Endothelial cell of umbilical vein (primary cell): ENCODE results near the gene CIB2. TPM values are rescaled to one million over a fixed set of nuclear protein-coding genes. Genes with fewer than 3 reads are reported as not detected.

ENCODE experiments used
- BruUV-seq: library from RNA; stranded (reverse); fragments of 400-500 nt; replicated peaks from 2 replicates; lab custom pipeline; 2021; lab: Mats Ljungman, UMichigan
- CTCF ChIA-PET: fragments of 300-600, 350-600 bp; sonication (Branson Sonifier 250); formaldehyde crosslinking; loops from one replicate; lab custom pipeline; 2021; ENCODE audit warnings: antibody characterized with exemption, inconsistent platforms; lab: Charles Lee
- POLR2A ChIA-PET: fragments of 300-600, 350-600 bp; sonication (Branson Sonifier 250); formaldehyde crosslinking; loops from one replicate; lab custom pipeline; 2021; ENCODE audit warnings: antibody characterized with exemption, inconsistent platforms; lab: Charles Lee
- DNase-seq: peaks from one replicate; pipeline ENCODE4 v3.0.0-alpha.2; 2011; ENCODE audit warnings: low read depth, low spot score
- FAIRE-seq: peaks from 2 replicates; lab custom pipeline; 2011; peaks lifted over from hg19 to GRCh38; lab: Jason Lieb, UNC
- H2AFZ ChIP-seq: 2 replicates; pipeline ENCODE4 v1.6.0; 2012; ENCODE audit warnings: low read depth, low read length, control low read depth, inconsistent platforms
- H3K27ac ChIP-seq: 2 replicates; pipeline ENCODE4 v1.5.1; 2011; ENCODE audit warnings: low read depth, mild to moderate bottlenecking, control low read depth, low read length, moderate library complexity; ENCODE audit not compliant: insufficient read depth
- H3K27me3 ChIP-seq, 2 experiments: 2 replicates each; pipeline versions ENCODE4 v1.6.0 to v1.6.1; 2011; ENCODE audit warnings: low read length in 2 of 2, mixed read lengths in 1 of 2; ENCODE audit not compliant: control insufficient read depth in 2 of 2, insufficient read depth in 2 of 2
- H3K36me3 ChIP-seq, 2 experiments: 2 replicates in 1 of 2; 3 replicates in 1 of 2; pipeline ENCODE4 v1.5.1; 2011; ENCODE audit warnings: low read length in 2 of 2, mild to moderate bottlenecking in 1 of 2, moderate library complexity in 1 of 2; ENCODE audit not compliant: control insufficient read depth in 2 of 2, insufficient read depth in 2 of 2; ENCODE audit errors: extremely low read depth in 1 of 2
- H3K4me1 ChIP-seq: 3 replicates; pipeline ENCODE4 v1.5.1; 2011; ENCODE audit warnings: mild to moderate bottlenecking, low read length; ENCODE audit not compliant: control insufficient read depth, insufficient read depth; ENCODE audit errors: extremely low read depth
- H3K4me2 ChIP-seq: 2 replicates; pipeline ENCODE4 v1.6.1; 2011; ENCODE audit warnings: low read length, control low read depth, mixed read lengths; ENCODE audit not compliant: insufficient read depth
- H3K4me3 ChIP-seq, 3 experiments: fragments of 200-600 bp in 1 of 3; sonication (generic), shearing (Covaris generic) in 1 of 3; replicated peaks in 1 of 3; 2 replicates each; pipeline ENCODE4 v1.5.1; 2011 to 2016; ENCODE audit warnings: control low read depth in 3 of 3, low read length in 3 of 3, mild to moderate bottlenecking in 2 of 3, inconsistent platforms in 1 of 3, low read depth in 1 of 3, moderate library complexity in 1 of 3; ENCODE audit not compliant: insufficient read depth in 1 of 3
- H3K79me2 ChIP-seq: 2 replicates; pipeline ENCODE4 v1.6.0; 2012; ENCODE audit warnings: low read length, inconsistent platforms; ENCODE audit not compliant: control insufficient read depth, insufficient read depth
- H3K9ac ChIP-seq: replicated peaks from 2 replicates; pipeline ENCODE3; 2011; ENCODE audit warnings: low read length, control low read depth; ENCODE audit not compliant: insufficient read depth; ENCODE audit errors: extremely low read depth
- H3K9me1 ChIP-seq: replicated peaks from 3 replicates; pipeline ENCODE4 v1.6.0; 2011; ENCODE audit warnings: mild to moderate bottlenecking, low read length; ENCODE audit not compliant: control insufficient read depth, insufficient read depth; ENCODE audit errors: extremely low read depth
- H3K9me3 ChIP-seq: replicated peaks from 2 replicates; pipeline ENCODE4 v1.5.1; 2012; ENCODE audit warnings: low read length, inconsistent platforms; ENCODE audit not compliant: control insufficient read depth, insufficient read depth
- H4K20me1 ChIP-seq: replicated peaks from 2 replicates; pipeline ENCODE3; 2011; ENCODE audit warnings: mild to moderate bottlenecking, low read length; ENCODE audit not compliant: control insufficient read depth, insufficient read depth; ENCODE audit errors: extremely low read depth
- CTCF ChIP-seq, 2 donors: IDR thresholded peaks; 1 replicate in 1 of 2; 2 replicates in 1 of 2; pipeline ENCODE4 v1.5.1; 2011; ENCODE audit warnings: low read length in 2 of 2, mild to moderate bottlenecking in 2 of 2, moderate library complexity in 2 of 2, control low read depth in 1 of 2, inconsistent platforms in 1 of 2, low read depth in 1 of 2; ENCODE audit not compliant: insufficient read depth in 1 of 2; ENCODE audit errors: extremely low read depth in 1 of 2
- EZH2 ChIP-seq: IDR thresholded peaks from 2 replicates; pipeline ENCODE4 v1.6.1; 2012; ENCODE audit warnings: borderline replicate concordance, low read depth, mild to moderate bottlenecking, moderate library complexity, low read length, inconsistent platforms; ENCODE audit not compliant: severe bottlenecking
- FOS ChIP-seq: IDR thresholded peaks from 2 replicates; pipeline ENCODE4 v1.6.1; 2011; ENCODE audit warnings: mild to moderate bottlenecking, low read length, moderate library complexity, borderline replicate concordance; ENCODE audit not compliant: insufficient read depth
- GATA2 ChIP-seq: IDR thresholded peaks from 2 replicates; pipeline ENCODE4 v1.7.0; 2011; ENCODE audit warnings: low read depth, mild to moderate bottlenecking, moderate library complexity, mixed read lengths, low read length; ENCODE audit not compliant: insufficient read length, insufficient read depth
- JUN ChIP-seq: IDR thresholded peaks from 2 replicates; pipeline ENCODE4 v1.6.1; 2011; ENCODE audit warnings: borderline replicate concordance, low read depth; ENCODE audit not compliant: insufficient read length, insufficient read depth
- MAX ChIP-seq: IDR thresholded peaks from 2 replicates; pipeline ENCODE4 v1.6.1; 2011; ENCODE audit not compliant: insufficient read depth, insufficient read length
- MYC ChIP-seq: IDR thresholded peaks from one replicate; pipeline ENCODE4 v1.6.1; 2011; ENCODE audit warnings: mild to moderate bottlenecking, low read depth, low read length
- POLR2A ChIP-seq: IDR thresholded peaks from 2 replicates; pipeline ENCODE4 v1.6.1; 2012; ENCODE audit warnings: low read depth, mild to moderate bottlenecking, control low read depth, low read length
- POLR2AphosphoS5 ChIP-seq: IDR thresholded peaks from 2 replicates; pipeline ENCODE4 v1.6.1; 2012; ENCODE audit warnings: low read depth, mild to moderate bottlenecking, control low read depth, low read length, moderate library complexity; ENCODE audit not compliant: insufficient read depth
- dilution Hi-C: fragments of 300-500 bp; cut with MboI; formaldehyde crosslinking; loops from one replicate; pipeline ENCODE4 v1.15.0; 2019; ENCODE audit warnings: low sequenced_read_pairs; ENCODE audit not compliant: extremely low pct_ligation_motif_present
- intact Hi-C: fragments of 100-400 bp; cut with micrococcal nuclease; formaldehyde crosslinking; loops from one replicate; pipeline ENCODE4 v1.10.0; 2022
- polyA plus RNA-seq, 4 experiments: library from polyadenylated mRNA; depleted of rRNA in 3 of 4; stranded (reverse) in 3 of 4; unstranded in 1 of 4; fragments of >200 nt; gene quantifications; 2 replicates each; pipeline versions ENCODE4 v1.2.1 to v1.2.3, GENCODE V29; 2011 to 2012; ENCODE audit warnings: missing spikeins in 1 of 4
- total RNA-seq: library from RNA; stranded (reverse); gene quantifications from 2 replicates; pipeline ENCODE4 v1.2.3, GENCODE V29; 2021

The CIB2 gene
- total and polyA plus RNA-seq, 2 donors (not counting 3 experiments of a cell fraction or from before 2014, with no cell fraction given), result 4.0 to 7.7 TPM

GRCh38 chr15:78170848-78171773, 39.9 kb upstream of the CIB2 start:
- Histone ChIP-seq H3K4me1 (no peaks in the 10 kb centered on the region), H3K9me1 (no peaks in the 10 kb centered on the region), H4K20me1 (no peaks in the 10 kb centered on the region), H3K27me3 (no peaks in the 10 kb centered on the region), H3K27ac (no peak overlapping the region), H3K4me2 (no peak overlapping the region), H3K9me3 (no peaks in the 10 kb centered on the region), H3K9ac (no peak overlapping the region), H3K79me2 (no peaks in the 10 kb centered on the region), H2AFZ (no peak overlapping the region), H3K4me3 (no peak overlapping the region), H3K36me3 (peaks cover 3 to 5% of the 10 kb centered on the region in 2 experiments)
- DNase-seq, result no peak
- no TSS peak for BruUV-seq
- no peak for FAIRE-seq
- dilution Hi-C loops (no loop called here), intact Hi-C loops (no loop called here)
- CTCF ChIA-PET, result interaction anchor here (0.8 to 1.3 kb wide), 3 partner anchors 25 to 71 kb away, joined by 3 to 4 read pairs (median 3); no protein-coding TSS in a partner anchor
- TF ChIP-seq CTCF (IDR thresholded peaks at IDR 0.05; ENCODE audit: extremely low read depth in 1 of 2, insufficient read depth in 1 of 2, low read depth in 1 of 2, low read length in 2 of 2) (no peak), EZH2 (no peak), FOS (no peak), GATA2 (no peak), POLR2AphosphoS5 (no peak), MYC (no peak), JUN (no peak), MAX (no peak), POLR2A (no peak)
- POLR2A ChIA-PET, result no interaction called here
